Measurements from ENCODE around the gene MIER3.

Gene MIER3

GRCh38 chr5:56919942-56920662, 31.8 kb downstream of the MIER3 start:
- DNase-seq (ENCODE audit: extremely low spot score), result no peak
- POLR2A ChIA-PET, result interaction anchor here (1.6 kb wide), 1 partner anchor 10 kb away, joined by 8 read pairs; the partner anchor contains the start of gene SETD9
- TF ChIP-seq ELF4 (IDR thresholded peaks at IDR 0.05) (no peak), SUZ12 (IDR thresholded peaks at IDR 0.05) (no peak), SP1 (IDR thresholded peaks at IDR 0.05) (no peak), HDGF (IDR thresholded peaks at IDR 0.05; ENCODE audit: borderline replicate concordance) (no peak), FOXK2 (IDR thresholded peaks at IDR 0.05) (no peak)
- CTCF ChIA-PET, result no interaction called here

GRCh38 chr5:56918054-56918453, 33.9 kb downstream of the MIER3 start:
- TF ChIP-seq HDGF (IDR thresholded peaks at IDR 0.05; ENCODE audit: borderline replicate concordance) (no peak), ELF4 (IDR thresholded peaks at IDR 0.05) (no peak), TARDBP (IDR thresholded peaks at IDR 0.05) (no peak), LEF1 (IDR thresholded peaks at IDR 0.05; ENCODE audit: borderline replicate concordance) (no peak), SP1 (IDR thresholded peaks at IDR 0.05) (no peak), FOXM1 (IDR thresholded peaks at IDR 0.05; ENCODE audit: borderline replicate concordance) (no peak), FOXK2 (IDR thresholded peaks at IDR 0.05) (no peak), NFRKB (IDR thresholded peaks at IDR 0.05) (no peak), FOXA1 (IDR thresholded peaks at IDR 0.05) (no peak), L3MBTL2 (conservative IDR thresholded peaks at IDR 0.05) (no peak), PKNOX1 (IDR thresholded peaks at IDR 0.05) (no peak), ZNF384 (IDR thresholded peaks at IDR 0.05) (no peak), SUZ12 (IDR thresholded peaks at IDR 0.05) (no peak), CTBP1 (IDR thresholded peaks at IDR 0.05; ENCODE audit: borderline replicate concordance) (no peak), ARNT (IDR thresholded peaks at IDR 0.05) (no peak), BHLHE40 (IDR thresholded peaks at IDR 0.05; ENCODE audit: borderline replicate concordance) (no peak)
- POLR2A ChIA-PET, result interaction anchor here (1.8 kb wide), 1 partner anchor 8 kb away, joined by 17 read pairs; the partner anchor contains the start of gene SETD9
- CTCF ChIA-PET, result no interaction called here
- no peak for DNase-seq (ENCODE audit: extremely low spot score)

GRCh38 chr5:56917534-56917933, 34.4 kb downstream of the MIER3 start:
- TF ChIP-seq NFRKB (IDR thresholded peaks at IDR 0.05) (no peak), L3MBTL2 (conservative IDR thresholded peaks at IDR 0.05) (no peak), TARDBP (IDR thresholded peaks at IDR 0.05) (no peak), LEF1 (IDR thresholded peaks at IDR 0.05; ENCODE audit: borderline replicate concordance) (no peak), ARNT (IDR thresholded peaks at IDR 0.05) (no peak), FOXK2 (IDR thresholded peaks at IDR 0.05) (no peak), CTBP1 (IDR thresholded peaks at IDR 0.05; ENCODE audit: borderline replicate concordance) (no peak), SP1 (IDR thresholded peaks at IDR 0.05) (no peak)
- ChIA-PET POLR2A (interaction anchor here (1.8 kb wide), 1 partner anchor 8 kb away, joined by 17 read pairs; the partner anchor contains the start of gene SETD9), CTCF (no interaction called here)
- no peak for DNase-seq (ENCODE audit: extremely low spot score)

GRCh38 chr5:56914678-56915077, 37.2 kb downstream of the MIER3 start:
- CTCF ChIA-PET, result interaction anchor here (1.2 kb wide), 1 partner anchor 14 kb away, joined by 3 read pairs; no protein-coding TSS in a partner anchor
- no peak for DNase-seq (ENCODE audit: extremely low spot score)
- TF ChIP-seq ELF4 (IDR thresholded peaks at IDR 0.05), result no peak
- TF ChIP-seq FOXA1 (IDR thresholded peaks at IDR 0.05), result no peak
- TF ChIP-seq FOXM1 (IDR thresholded peaks at IDR 0.05; ENCODE audit: borderline replicate concordance), result no peak
- TF ChIP-seq ZNF384 (IDR thresholded peaks at IDR 0.05), result no peak
- no peak for TF ChIP-seq CTBP1 (IDR thresholded peaks at IDR 0.05; ENCODE audit: borderline replicate concordance)
- no peak for TF ChIP-seq PKNOX1 (IDR thresholded peaks at IDR 0.05)
- no peak for TF ChIP-seq SUZ12 (IDR thresholded peaks at IDR 0.05)
- no peak for TF ChIP-seq LEF1 (IDR thresholded peaks at IDR 0.05; ENCODE audit: borderline replicate concordance)
- no peak for TF ChIP-seq ARNT (IDR thresholded peaks at IDR 0.05)
- TF ChIP-seq SP1 (IDR thresholded peaks at IDR 0.05), result no peak
- no peak for TF ChIP-seq FOXK2 (IDR thresholded peaks at IDR 0.05)
- no peak for TF ChIP-seq HDGF (IDR thresholded peaks at IDR 0.05; ENCODE audit: borderline replicate concordance)
- TF ChIP-seq L3MBTL2 (conservative IDR thresholded peaks at IDR 0.05), result no peak
- TF ChIP-seq NFRKB (IDR thresholded peaks at IDR 0.05), result no peak
- TF ChIP-seq TARDBP (IDR thresholded peaks at IDR 0.05), result no peak
- TF ChIP-seq BHLHE40 (IDR thresholded peaks at IDR 0.05; ENCODE audit: borderline replicate concordance), result no peak
- POLR2A ChIA-PET, result no interaction called here

GRCh38 chr5:56913766-56914165, 38.2 kb downstream of the MIER3 start:
- TF ChIP-seq ARNT (IDR thresholded peaks at IDR 0.05) (no peak), TARDBP (IDR thresholded peaks at IDR 0.05) (no peak), SP1 (IDR thresholded peaks at IDR 0.05) (no peak), LEF1 (IDR thresholded peaks at IDR 0.05; ENCODE audit: borderline replicate concordance) (no peak), SUZ12 (IDR thresholded peaks at IDR 0.05) (no peak)
- POLR2A ChIA-PET, result no interaction called here
- no peak for DNase-seq (ENCODE audit: extremely low spot score)
- CTCF ChIA-PET, result interaction anchor here (0.7 kb wide), 1 partner anchor 63 kb away, joined by 8 read pairs; no protein-coding TSS in a partner anchor

GRCh38 chr5:56910210-56910965, 41.5 kb downstream of the MIER3 start:
- ChIA-PET POLR2A (interaction anchor here (0.8 to 2.9 kb wide), 28 partner anchors 8 to 315 kb away, joined by 3 to 32 read pairs (median 4); no protein-coding TSS in a partner anchor), CTCF (interaction anchor here (0.5 to 1.4 kb wide), 4 partner anchors 40 to 647 kb away, joined by 3 to 6 read pairs (median 3); no protein-coding TSS in a partner anchor)
- peak; percentile 15 for DNase-seq (ENCODE audit: extremely low spot score)
- TF ChIP-seq CTBP1 (IDR thresholded peaks at IDR 0.05; ENCODE audit: borderline replicate concordance) (no peak), SP1 (IDR thresholded peaks at IDR 0.05) (no peak), FOXA1 (IDR thresholded peaks at IDR 0.05) (no peak), SUZ12 (IDR thresholded peaks at IDR 0.05) (no peak), L3MBTL2 (conservative IDR thresholded peaks at IDR 0.05) (peak; percentile 56), BHLHE40 (IDR thresholded peaks at IDR 0.05; ENCODE audit: borderline replicate concordance) (no peak)

Measured in HEK293T (cell line).